Neural progenitor cell (in vitro differentiated cells): ENCODE data around the gene UBAC1.

ENCODE experiments used
- CTCF ChIP-seq: fragments of 200-600 bp; sonication (generic); IDR thresholded peaks from 2 replicates; pipeline ENCODE4 v1.5.1; 2017; ENCODE audit warnings: antibody characterized with exemption, mild to moderate bottlenecking
- EZH2 ChIP-seq: fragments of 200-600 bp; sonication (generic); IDR thresholded peaks from 2 replicates; pipeline ENCODE4 v1.6.1; 2017; ENCODE audit warnings: antibody characterized with exemption, mild to moderate bottlenecking, moderate library complexity
- EZH2phosphoT487 ChIP-seq: fragments of 200-600 bp; sonication (generic); IDR thresholded peaks from 2 replicates; pipeline ENCODE4 v1.6.1; 2017; ENCODE audit warnings: antibody characterized with exemption

DNA sequence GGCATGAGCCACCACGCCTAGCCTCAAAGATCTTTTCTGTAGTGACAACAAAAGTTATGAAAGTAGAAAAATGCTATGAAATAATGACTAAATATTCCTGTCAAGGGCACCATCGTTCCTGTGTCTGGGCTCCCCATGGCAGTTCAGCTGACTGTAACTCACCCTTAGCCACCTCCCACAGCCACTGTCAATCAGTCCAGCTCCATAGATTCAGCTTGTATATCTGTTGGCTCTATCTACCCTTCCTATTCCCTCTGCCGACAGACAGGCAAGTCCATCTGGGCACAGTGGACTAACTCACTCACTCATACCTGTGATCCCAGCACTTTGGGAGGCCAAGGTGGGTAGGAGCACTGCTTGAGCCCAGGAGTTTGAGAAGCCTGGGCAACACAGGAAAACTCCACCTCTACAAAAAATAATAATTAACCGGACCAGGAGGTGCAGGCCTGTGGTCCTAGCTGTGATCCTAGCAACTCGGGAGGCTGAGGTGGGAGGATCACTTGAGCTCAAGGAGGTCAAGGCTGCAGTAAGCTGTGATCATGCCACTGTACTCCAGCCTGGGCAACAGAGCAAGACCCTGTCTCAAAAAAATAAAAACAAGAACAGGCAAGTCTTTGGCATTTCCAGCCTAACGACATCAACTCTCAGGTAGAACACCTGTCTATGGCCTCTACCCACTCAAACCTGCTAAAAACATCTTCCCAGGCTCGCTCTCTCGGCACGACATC lies 60.0 kb downstream of the UBAC1 start:
- no peak for TF ChIP-seq CTCF
- no peak for TF ChIP-seq EZH2phosphoT487
- no peak for TF ChIP-seq EZH2
